Progenitor cell of endocrine pancreas (in vitro differentiated cells): ENCODE data around the gene ZNF346. TPM values are rescaled to one million over a fixed set of nuclear protein-coding genes. Genes with fewer than 3 reads are reported as not detected.
"Not testable (repeated sequence)": the region's sequence is repeated elsewhere in the genome, so short reads cannot be mapped to it uniquely, and the experiment has no call there.

Experiments
- DNase-seq: peaks from one replicate; pipeline ENCODE4 v3.0.0; 2021; ENCODE audit warnings: low spot score; ENCODE audit not compliant: unreplicated experiment
- H3K27ac Mint-ChIP-seq: 2 replicates; pipeline ENCODE4 v1.8.0; 2021; ENCODE audit warnings: mild to moderate bottlenecking, moderate library complexity, mixed read lengths
- H3K27me3 Mint-ChIP-seq: 2 replicates; pipeline ENCODE4 v1.8.0; 2021; ENCODE audit warnings: mixed read lengths
- H3K36me3 Mint-ChIP-seq: 2 replicates; pipeline ENCODE4 v1.8.0; 2022; ENCODE audit warnings: mixed read lengths; ENCODE audit not compliant: insufficient read depth
- H3K4me1 Mint-ChIP-seq: 2 replicates; pipeline ENCODE4 v1.8.0; 2021; ENCODE audit warnings: low read depth, mixed read lengths
- H3K4me3 Mint-ChIP-seq: 2 replicates; pipeline ENCODE4 v1.8.0; 2021; ENCODE audit warnings: low read depth, mild to moderate bottlenecking, moderate library complexity, mixed read lengths
- H3K9me3 Mint-ChIP-seq: 2 replicates; pipeline ENCODE4 v1.8.0; 2021; ENCODE audit warnings: low read depth, mixed read lengths
- CTCF ChIP-seq: fragments of 200-600 bp; sonication (generic); IDR thresholded peaks from one replicate; pipeline ENCODE4 v1.5.0; 2021; ENCODE audit warnings: antibody characterized with exemption, mild to moderate bottlenecking; ENCODE audit not compliant: unreplicated experiment
- total RNA-seq: library from RNA; stranded (reverse); gene quantifications from 2 replicates; pipeline ENCODE4 v1.2.1, GENCODE V29; 2021

ZNF346 gene
- total RNA-seq, 1 donor from 2014 or later: 42.2 TPM

GRCh38 chr5:176995896-176996767 is 26.4 kb upstream of the ZNF346 start:
- H3K9me3 Mint-ChIP-seq: peaks cover 7% of the 10 kb centered on the region
- peaks cover 11% of the 10 kb centered on the region for H3K4me1 Mint-ChIP-seq
- no peak for TF ChIP-seq CTCF
- peak overlapping the region; percentile 18 for H3K27ac Mint-ChIP-seq
- H3K27me3 Mint-ChIP-seq: no peaks in the 10 kb centered on the region
- peaks cover 26% of the 10 kb centered on the region for H3K36me3 Mint-ChIP-seq
- DNase-seq: no peak
- H3K4me3 Mint-ChIP-seq: no peak overlapping the region

GRCh38 chr5:176996780-176997179 is 25.7 kb upstream of the ZNF346 start:
- Mint-ChIP-seq H3K4me3 (no peak overlapping the region), H3K27me3 (no peaks in the 10 kb centered on the region), H3K9me3 (peaks cover 7% of the 10 kb centered on the region), H3K27ac (peak overlapping the region; percentile 18), H3K4me1 (peaks cover 11% of the 10 kb centered on the region), H3K36me3 (peaks cover 27% of the 10 kb centered on the region)
- TF ChIP-seq CTCF: no peak
- no peak for DNase-seq

GRCh38 chr5:176998828-176999227 is 23.7 kb upstream of the ZNF346 start:
- no peak for TF ChIP-seq CTCF
- H3K27ac Mint-ChIP-seq: no peak overlapping the region
- H3K9me3 Mint-ChIP-seq: peaks cover 7% of the 10 kb centered on the region
- no peak overlapping the region for H3K4me3 Mint-ChIP-seq
- H3K36me3 Mint-ChIP-seq: peaks cover 27% of the 10 kb centered on the region
- peaks cover 11% of the 10 kb centered on the region for H3K4me1 Mint-ChIP-seq
- H3K27me3 Mint-ChIP-seq: no peaks in the 10 kb centered on the region
- DNase-seq: no peak

GRCh38 chr5:176999526-176999925 is 23.0 kb upstream of the ZNF346 start:
- peaks cover 25% of the 10 kb centered on the region for H3K36me3 Mint-ChIP-seq
- not testable (repeated sequence) for H3K4me3 Mint-ChIP-seq, H3K27ac Mint-ChIP-seq, H3K9me3 Mint-ChIP-seq, DNase-seq, H3K27me3 Mint-ChIP-seq
- H3K4me1 Mint-ChIP-seq: peaks cover 16% of the 10 kb centered on the region

- no peak for TF ChIP-seq CTCF
- peaks cover 10% of the 10 kb centered on the region for H3K36me3 Mint-ChIP-seq
- H3K27ac Mint-ChIP-seq: no peak overlapping the region
- H3K4me1 Mint-ChIP-seq: peaks cover 12% of the 10 kb centered on the region
- no peak overlapping the region for H3K4me3 Mint-ChIP-seq
- no peaks in the 10 kb centered on the region for H3K27me3 Mint-ChIP-seq
- no peak for DNase-seq
- no peaks in the 10 kb centered on the region for H3K9me3 Mint-ChIP-seq
Observed at GRCh38 chr5:177003649-177004048, 18.8 kb upstream of the ZNF346 start.

- H3K9me3 Mint-ChIP-seq: no peaks in the 10 kb centered on the region
- H3K36me3 Mint-ChIP-seq: peaks cover 6% of the 10 kb centered on the region
- peaks cover 12% of the 10 kb centered on the region for H3K4me1 Mint-ChIP-seq
- no peak for TF ChIP-seq CTCF
- peak overlapping the region; percentile 98 for H3K27ac Mint-ChIP-seq
- no peak for DNase-seq
- H3K27me3 Mint-ChIP-seq: no peaks in the 10 kb centered on the region
- H3K4me3 Mint-ChIP-seq: peak overlapping the region; percentile 94
Observed at GRCh38 chr5:177004961-177005360, 17.5 kb upstream of the ZNF346 start.
